Ammon's horn (tissue), 1 donor: ENCODE results near the gene C15orf61.

Experiments used
- DNase-seq: peaks from one replicate; pipeline ENCODE4 v3.0.0-alpha.2; 2016; ENCODE audit warnings: low spot score

C15orf61 gene

GRCh38 chr15:67512933-67513714, 7.8 kb upstream of the C15orf61 start:
- DNase-seq: no peak

GRCh38 chr15:67515090-67515489, 5.8 kb upstream of the C15orf61 start:
- DNase-seq: no peak

- DNase-seq: no peak
Measured at GRCh38 chr15:67515557-67515956, 5.4 kb upstream of the C15orf61 start.

- DNase-seq: no peak
Measured at GRCh38 chr15:67520321-67521028, 456 bp upstream of the C15orf61 start.

- no peak for DNase-seq
Measured at GRCh38 chr15:67521783-67522568, 1.0 kb downstream of the C15orf61 start.

GRCh38 chr15:67523330-67523729, 2.4 kb downstream of the C15orf61 start:
- DNase-seq: no peak

- no peak for DNase-seq
Measured at GRCh38 chr15:67524235-67524634, 3.3 kb downstream of the C15orf61 start.

GRCh38 chr15:67528513-67528912, 7.6 kb downstream of the C15orf61 start:
- no peak for DNase-seq

- DNase-seq: no peak
Measured at GRCh38 chr15:67531379-67531914, 10.5 kb downstream of the C15orf61 start.

- no peak for DNase-seq
Measured at GRCh38 chr15:67533873-67534272, 12.9 kb downstream of the C15orf61 start.

- no peak for DNase-seq
Measured at GRCh38 chr15:67534360-67534759, 13.4 kb downstream of the C15orf61 start.

GRCh38 chr15:67537771-67538170, 16.8 kb downstream of the C15orf61 start:
- no peak for DNase-seq

- DNase-seq: peak; percentile 82
Measured at GRCh38 chr15:67542420-67543347, 21.8 kb downstream of the C15orf61 start, which contains the start of gene MAP2K5. MAP2K5 (plus strand) TSS chr15:67542703; CDS start chr15:67543336, 633 bp downstream.

GRCh38 chr15:67543348-67543718, 22.4 kb downstream of the C15orf61 start:
- DNase-seq: no peak

GRCh38 chr15:67544475-67544874, 23.5 kb downstream of the C15orf61 start:
- no peak for DNase-seq

- DNase-seq: no peak
Measured at GRCh38 chr15:67545864-67546263, 24.9 kb downstream of the C15orf61 start.

GRCh38 chr15:67547064-67547463, 26.1 kb downstream of the C15orf61 start:
- no peak for DNase-seq

- no peak for DNase-seq
Measured at GRCh38 chr15:67547836-67548235, 26.9 kb downstream of the C15orf61 start.

GRCh38 chr15:67548236-67548852, 27.4 kb downstream of the C15orf61 start:
- DNase-seq: no peak

- DNase-seq: peak; percentile 85
Measured at GRCh38 chr15:67548862-67549651, 28.1 kb downstream of the C15orf61 start.
